WI38 (cell line): Measurements from ENCODE around the gene LMNA.

Experiments used
- H3K4me3 ChIP-seq: 2 replicates; pipeline ENCODE4 v1.5.1; 2011; ENCODE audit warnings: low read depth, mild to moderate bottlenecking, control low read depth, low read length
- TF ChIP-seq, protein P1 (sequence below): IDR thresholded peaks from 2 replicates; pipeline ENCODE4 v1.5.1; 2012; ENCODE audit warnings: low read depth, mild to moderate bottlenecking, control low read depth, low read length

The LMNA gene

DNA sequence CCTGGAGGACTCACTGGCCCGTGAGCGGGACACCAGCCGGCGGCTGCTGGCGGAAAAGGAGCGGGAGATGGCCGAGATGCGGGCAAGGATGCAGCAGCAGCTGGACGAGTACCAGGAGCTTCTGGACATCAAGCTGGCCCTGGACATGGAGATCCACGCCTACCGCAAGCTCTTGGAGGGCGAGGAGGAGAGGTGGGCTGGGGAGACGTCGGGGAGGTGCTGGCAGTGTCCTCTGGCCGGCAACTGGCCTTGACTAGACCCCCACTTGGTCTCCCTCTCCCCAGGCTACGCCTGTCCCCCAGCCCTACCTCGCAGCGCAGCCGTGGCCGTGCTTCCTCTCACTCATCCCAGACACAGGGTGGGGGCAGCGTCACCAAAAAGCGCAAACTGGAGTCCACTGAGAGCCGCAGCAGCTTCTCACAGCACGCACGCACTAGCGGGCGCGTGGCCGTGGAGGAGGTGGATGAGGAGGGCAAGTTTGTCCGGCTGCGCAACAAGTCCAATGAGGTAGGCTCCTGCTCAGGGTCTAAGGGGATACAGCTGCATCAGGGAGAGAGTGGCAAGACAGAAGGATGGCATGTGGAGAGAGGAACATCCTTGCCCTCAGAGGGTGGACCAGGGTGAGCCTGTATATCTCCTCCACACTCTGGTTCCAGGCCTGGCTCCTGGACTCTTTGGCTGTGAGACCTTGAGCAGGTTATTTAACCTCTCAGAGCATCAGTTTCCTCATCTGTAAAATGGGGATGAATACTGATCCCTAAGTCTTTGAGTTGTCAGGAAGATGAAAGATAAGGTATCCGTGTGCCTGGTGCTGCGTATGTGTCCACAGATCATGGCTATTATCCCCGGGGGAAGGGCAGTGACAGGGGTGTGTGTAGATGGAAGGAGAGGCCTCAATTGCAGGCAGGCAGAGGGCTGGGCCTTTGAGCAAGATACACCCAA lies 21.7 kb downstream of the LMNA start:
- TF ChIP-seq, protein P1, sequence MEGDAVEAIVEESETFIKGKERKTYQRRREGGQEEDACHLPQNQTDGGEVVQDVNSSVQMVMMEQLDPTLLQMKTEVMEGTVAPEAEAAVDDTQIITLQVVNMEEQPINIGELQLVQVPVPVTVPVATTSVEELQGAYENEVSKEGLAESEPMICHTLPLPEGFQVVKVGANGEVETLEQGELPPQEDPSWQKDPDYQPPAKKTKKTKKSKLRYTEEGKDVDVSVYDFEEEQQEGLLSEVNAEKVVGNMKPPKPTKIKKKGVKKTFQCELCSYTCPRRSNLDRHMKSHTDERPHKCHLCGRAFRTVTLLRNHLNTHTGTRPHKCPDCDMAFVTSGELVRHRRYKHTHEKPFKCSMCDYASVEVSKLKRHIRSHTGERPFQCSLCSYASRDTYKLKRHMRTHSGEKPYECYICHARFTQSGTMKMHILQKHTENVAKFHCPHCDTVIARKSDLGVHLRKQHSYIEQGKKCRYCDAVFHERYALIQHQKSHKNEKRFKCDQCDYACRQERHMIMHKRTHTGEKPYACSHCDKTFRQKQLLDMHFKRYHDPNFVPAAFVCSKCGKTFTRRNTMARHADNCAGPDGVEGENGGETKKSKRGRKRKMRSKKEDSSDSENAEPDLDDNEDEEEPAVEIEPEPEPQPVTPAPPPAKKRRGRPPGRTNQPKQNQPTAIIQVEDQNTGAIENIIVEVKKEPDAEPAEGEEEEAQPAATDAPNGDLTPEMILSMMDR = no peak
- H3K4me3 ChIP-seq = no peak overlapping the region

DNA sequence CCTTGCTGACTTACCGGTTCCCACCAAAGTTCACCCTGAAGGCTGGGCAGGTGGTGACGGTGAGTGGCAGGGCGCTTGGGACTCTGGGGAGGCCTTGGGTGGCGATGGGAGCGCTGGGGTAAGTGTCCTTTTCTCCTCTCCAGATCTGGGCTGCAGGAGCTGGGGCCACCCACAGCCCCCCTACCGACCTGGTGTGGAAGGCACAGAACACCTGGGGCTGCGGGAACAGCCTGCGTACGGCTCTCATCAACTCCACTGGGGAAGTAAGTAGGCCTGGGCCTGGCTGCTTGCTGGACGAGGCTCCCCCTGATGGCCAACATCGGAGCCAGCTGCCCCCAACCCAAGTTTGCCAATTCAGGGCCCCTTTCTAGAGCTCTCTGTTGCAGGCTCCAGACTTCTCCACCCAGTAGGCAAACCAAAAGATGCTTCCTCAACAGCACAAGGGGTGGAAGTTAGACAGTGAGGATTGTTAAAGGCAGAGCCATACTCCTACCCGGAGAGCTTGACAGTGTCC lies 22.5 kb downstream of the LMNA start:
- H3K4me3 ChIP-seq = no peak overlapping the region
- TF ChIP-seq, protein P1 = no peak

- H3K4me3 ChIP-seq = no peak overlapping the region
- TF ChIP-seq, protein P1 = no peak
Observed at GRCh38 chr1:156138458-156138867, 24.0 kb downstream of the LMNA start.

DNA sequence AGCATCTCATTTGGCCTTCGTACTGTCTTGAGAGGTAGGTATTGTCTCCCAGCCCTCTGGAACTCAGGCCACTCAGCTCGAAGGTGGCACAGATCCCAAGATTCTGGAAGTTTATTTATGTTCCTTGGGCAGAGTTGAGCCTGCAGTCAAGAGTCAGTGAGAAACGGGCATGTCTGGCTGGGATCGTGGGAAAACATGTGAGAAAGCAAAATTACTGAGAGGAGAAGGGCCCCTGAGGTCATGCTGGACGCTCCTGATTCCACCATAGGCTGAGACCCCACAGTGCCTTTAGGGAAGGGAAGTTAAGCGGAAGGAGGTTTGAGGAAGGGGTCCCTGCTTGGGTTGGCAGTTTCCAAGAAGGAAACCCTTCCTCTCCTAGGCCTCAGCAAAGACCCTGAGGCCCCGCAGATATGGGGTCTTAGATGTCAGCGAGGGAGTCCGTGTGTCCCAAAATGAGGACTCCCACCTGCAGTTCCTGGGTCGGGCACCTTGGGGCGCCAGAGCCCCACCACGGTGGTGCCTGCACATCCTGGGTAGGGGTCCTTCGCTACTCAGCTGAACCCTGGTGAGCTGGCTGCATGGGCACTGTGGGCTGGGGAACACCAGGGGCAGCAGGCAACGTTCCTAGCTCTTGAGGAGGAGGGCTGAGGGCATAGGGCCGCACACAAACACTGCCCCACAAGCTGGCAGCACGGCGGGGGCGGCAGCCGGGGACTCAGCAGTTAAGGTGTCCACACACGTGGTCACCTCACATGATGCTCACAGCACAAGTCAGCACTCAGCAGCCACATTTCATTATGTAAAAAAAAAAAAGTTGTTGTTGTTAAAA lies 26.6 kb downstream of the LMNA start:
- TF ChIP-seq, protein P1 = peak; percentile 60
- no peak overlapping the region for H3K4me3 ChIP-seq

DNA sequence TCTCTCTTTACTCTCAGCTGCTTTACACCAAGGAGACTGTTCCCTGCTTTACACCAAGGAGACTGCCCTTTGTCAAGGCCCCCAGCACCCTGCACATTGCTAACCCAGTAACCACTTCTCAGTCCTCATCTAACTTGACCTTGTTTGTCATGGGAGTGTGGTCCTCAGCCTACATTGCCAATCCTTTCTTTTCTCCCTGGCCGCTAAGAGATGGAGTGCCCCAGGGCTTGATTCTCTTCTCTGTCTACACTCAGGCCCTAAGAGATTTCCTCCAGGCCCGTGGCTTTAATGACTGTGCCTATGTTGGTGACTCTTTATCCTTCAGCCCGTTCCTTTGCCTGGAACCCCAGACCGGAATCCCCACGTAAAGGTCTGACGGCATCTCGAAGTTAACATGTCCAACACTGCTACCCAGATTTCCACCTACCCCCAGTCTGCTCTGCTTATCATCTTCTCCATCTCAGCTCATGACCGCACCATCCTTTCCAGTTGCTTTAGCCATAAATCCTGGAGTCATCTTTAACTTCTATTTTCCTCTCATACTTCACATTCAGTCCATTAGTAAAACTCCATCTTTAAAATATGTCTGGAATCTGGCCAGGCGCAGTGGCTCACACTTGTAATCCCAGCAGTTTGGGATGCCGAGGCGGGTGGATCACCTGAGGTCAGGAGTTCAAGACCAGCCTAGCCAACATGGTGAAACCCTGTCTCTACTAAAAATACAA lies 29.4 kb downstream of the LMNA start:
- H3K4me3 ChIP-seq = no peak overlapping the region
- TF ChIP-seq, protein P1 = no peak

- H3K4me3 ChIP-seq = no peak overlapping the region
- TF ChIP-seq, protein P1 = no peak
Observed at GRCh38 chr1:156144742-156145141, 30.2 kb downstream of the LMNA start.
